MCF 10A (cell line): ENCODE results near the gene SHISA9. TPM values are rescaled to one million over a fixed set of nuclear protein-coding genes. Genes with fewer than 3 reads are reported as not detected.

ENCODE experiments used
- BruUV-seq: library from RNA; stranded (reverse); fragments of 400-500 nt; replicated peaks from 2 replicates; lab custom pipeline; 2021; lab: Mats Ljungman, UMichigan
- CTCF ChIA-PET: fragments of 300-600 bp; sonication (Branson Sonifier 250); formaldehyde crosslinking; extraction: SDS; loops from one replicate; lab custom pipeline; 2021; ENCODE audit warnings: antibody characterized with exemption, inconsistent platforms; lab: Yijun Ruan, JAX
- POLR2A ChIA-PET: fragments of 300-600, 350-650 bp; sonication (Branson Sonifier 250); formaldehyde crosslinking; extraction: SDS; loops from one replicate; lab custom pipeline; 2020; ENCODE audit warnings: antibody characterized with exemption, inconsistent platforms; lab: Yijun Ruan, JAX
- DNase-seq: peaks from one replicate; pipeline ENCODE4 v3.0.0-alpha.2; 2018; ENCODE audit not compliant: unreplicated experiment
- H3K27ac Mint-ChIP-seq: one replicate; pipeline ENCODE4 v1.8.0; 2022; ENCODE audit warnings: mild to moderate bottlenecking, low read depth, mixed read lengths; ENCODE audit not compliant: unreplicated experiment
- H3K27me3 Mint-ChIP-seq: one replicate; pipeline ENCODE4 v1.8.0; 2022; ENCODE audit warnings: mixed read lengths; ENCODE audit not compliant: insufficient read depth, unreplicated experiment
- H3K36me3 Mint-ChIP-seq: one replicate; pipeline ENCODE4 v1.8.0; 2022; ENCODE audit warnings: mild to moderate bottlenecking, moderate library complexity, mixed read lengths; ENCODE audit not compliant: insufficient read depth, unreplicated experiment
- H3K4me1 Mint-ChIP-seq: one replicate; pipeline ENCODE4 v1.8.0; 2022; ENCODE audit warnings: mixed read lengths; ENCODE audit not compliant: insufficient read depth, unreplicated experiment
- H3K4me3 Mint-ChIP-seq: one replicate; pipeline ENCODE4 v1.8.0; 2022; ENCODE audit warnings: mild to moderate bottlenecking, moderate library complexity, mixed read lengths; ENCODE audit not compliant: unreplicated experiment
- H3K9me3 Mint-ChIP-seq: one replicate; pipeline ENCODE4 v1.8.0; 2022; ENCODE audit warnings: mixed read lengths; ENCODE audit not compliant: unreplicated experiment
- intact Hi-C: fragments of 100-400 bp; cut with micrococcal nuclease; formaldehyde crosslinking; loops from 2 replicates; pipeline ENCODE4 v1.14.1; 2022
- total RNA-seq: library from RNA; stranded (reverse); gene quantifications from 2 replicates; pipeline ENCODE4 v1.2.3, GENCODE V29; 2022
- TF ChIP-seq, protein P1 (sequence below): fragments of 200-600 bp; IDR thresholded peaks from one replicate; pipeline ENCODE4 v1.8.0; 2022; ENCODE audit warnings: antibody characterized with exemption, mild to moderate bottlenecking; ENCODE audit not compliant: unreplicated experiment

Gene SHISA9
- total RNA-seq, 1 experiment from 2014 or later, result 8.0 TPM

DNA sequence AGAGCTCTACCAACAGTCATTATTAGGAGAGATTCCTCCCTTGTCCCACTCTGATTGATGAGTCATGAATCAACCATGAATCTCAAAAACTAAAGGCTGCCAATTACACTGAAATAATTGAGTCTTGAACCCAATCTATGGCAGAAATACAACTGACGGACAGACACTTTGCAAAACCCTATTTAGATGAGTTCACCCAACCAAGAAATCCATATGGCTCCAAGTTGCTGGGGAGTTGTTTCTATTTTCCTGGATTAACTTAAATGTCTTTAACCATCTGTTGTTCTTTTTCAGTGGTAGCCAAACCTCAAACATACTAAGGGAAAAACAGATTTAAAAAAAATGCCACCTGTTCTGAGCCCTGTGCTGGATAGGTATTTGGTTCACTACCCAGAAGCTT is 151.0 kb downstream of the SHISA9 start:
- no peak overlapping the region for H3K27ac Mint-ChIP-seq
- H3K4me1 Mint-ChIP-seq, result no peaks in the 10 kb centered on the region
- POLR2A ChIA-PET, result no interaction called here
- CTCF ChIA-PET, result no interaction called here
- TF ChIP-seq, protein P1, sequence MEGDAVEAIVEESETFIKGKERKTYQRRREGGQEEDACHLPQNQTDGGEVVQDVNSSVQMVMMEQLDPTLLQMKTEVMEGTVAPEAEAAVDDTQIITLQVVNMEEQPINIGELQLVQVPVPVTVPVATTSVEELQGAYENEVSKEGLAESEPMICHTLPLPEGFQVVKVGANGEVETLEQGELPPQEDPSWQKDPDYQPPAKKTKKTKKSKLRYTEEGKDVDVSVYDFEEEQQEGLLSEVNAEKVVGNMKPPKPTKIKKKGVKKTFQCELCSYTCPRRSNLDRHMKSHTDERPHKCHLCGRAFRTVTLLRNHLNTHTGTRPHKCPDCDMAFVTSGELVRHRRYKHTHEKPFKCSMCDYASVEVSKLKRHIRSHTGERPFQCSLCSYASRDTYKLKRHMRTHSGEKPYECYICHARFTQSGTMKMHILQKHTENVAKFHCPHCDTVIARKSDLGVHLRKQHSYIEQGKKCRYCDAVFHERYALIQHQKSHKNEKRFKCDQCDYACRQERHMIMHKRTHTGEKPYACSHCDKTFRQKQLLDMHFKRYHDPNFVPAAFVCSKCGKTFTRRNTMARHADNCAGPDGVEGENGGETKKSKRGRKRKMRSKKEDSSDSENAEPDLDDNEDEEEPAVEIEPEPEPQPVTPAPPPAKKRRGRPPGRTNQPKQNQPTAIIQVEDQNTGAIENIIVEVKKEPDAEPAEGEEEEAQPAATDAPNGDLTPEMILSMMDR, result no peak
- no peaks in the 10 kb centered on the region for H3K9me3 Mint-ChIP-seq
- no peak overlapping the region for H3K4me3 Mint-ChIP-seq
- intact Hi-C loops, result no loop called here
- BruUV-seq, result no TSS peak
- H3K27me3 Mint-ChIP-seq, result no peaks in the 10 kb centered on the region
- DNase-seq, result no peak
- no peaks in the 10 kb centered on the region for H3K36me3 Mint-ChIP-seq

DNA sequence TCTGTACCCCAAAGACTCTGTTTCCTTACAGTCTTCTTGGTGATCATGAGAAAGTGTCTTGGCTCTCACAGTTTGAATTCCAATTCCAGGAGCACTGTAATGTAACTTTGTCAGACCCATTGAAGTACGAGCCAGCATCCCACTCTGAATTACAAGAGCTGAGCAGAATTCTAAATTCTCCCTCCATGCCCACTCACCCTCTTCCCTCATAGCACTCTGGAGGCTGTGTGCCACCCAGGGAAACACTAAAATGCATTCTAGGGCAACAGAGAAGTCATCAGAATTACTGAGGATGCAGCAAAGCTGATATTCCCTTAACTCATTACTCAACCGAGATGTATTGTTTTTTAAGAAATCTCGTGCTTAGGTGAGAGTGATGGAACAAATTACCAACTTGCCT is 154.1 kb downstream of the SHISA9 start:
- H3K4me3 Mint-ChIP-seq, result no peak overlapping the region
- ChIA-PET POLR2A (no interaction called here), CTCF (no interaction called here)

DNA sequence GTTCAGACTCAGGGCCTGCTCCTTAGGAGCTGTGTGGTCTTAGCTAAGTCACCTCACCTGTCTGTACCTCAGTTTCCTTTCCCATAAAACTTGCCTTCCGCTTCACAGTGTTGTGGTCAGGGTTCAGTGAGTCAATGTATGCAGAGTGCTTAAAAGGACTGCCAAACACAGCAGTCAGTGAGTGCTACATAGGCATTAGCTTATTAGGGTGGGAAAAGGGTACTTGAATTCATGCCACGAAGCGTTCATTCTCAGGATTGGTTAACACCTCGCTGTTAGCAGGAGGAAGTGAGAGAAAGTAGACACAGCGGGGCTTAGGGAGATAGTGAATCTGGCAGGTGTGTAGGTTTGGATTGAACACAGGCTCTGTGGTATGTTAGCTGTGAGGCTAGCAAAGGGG is 155.2 kb downstream of the SHISA9 start:
- CTCF ChIA-PET, result interaction anchor here (0.6 kb wide), 1 partner anchor 524 kb away, joined by 3 read pairs; no protein-coding TSS in a partner anchor
- H3K36me3 Mint-ChIP-seq, result no peaks in the 10 kb centered on the region
- peaks cover 7% of the 10 kb centered on the region for H3K9me3 Mint-ChIP-seq
- intact Hi-C loops, result no loop called here
- H3K27me3 Mint-ChIP-seq, result no peaks in the 10 kb centered on the region
- DNase-seq, result no peak
- H3K27ac Mint-ChIP-seq, result no peak overlapping the region
- no TSS peak for BruUV-seq
- TF ChIP-seq, protein P1, result no peak
- no peaks in the 10 kb centered on the region for H3K4me1 Mint-ChIP-seq
- H3K4me3 Mint-ChIP-seq, result no peak overlapping the region
- POLR2A ChIA-PET, result no interaction called here

More for the DNA sequence above, 154.1 kb downstream of the SHISA9 start:
- intact Hi-C loops, result no loop called here
- no peak for DNase-seq
- H3K9me3 Mint-ChIP-seq, result peaks cover 7% of the 10 kb centered on the region
- no peaks in the 10 kb centered on the region for H3K27me3 Mint-ChIP-seq
- no peaks in the 10 kb centered on the region for H3K4me1 Mint-ChIP-seq
- BruUV-seq, result no TSS peak
- H3K27ac Mint-ChIP-seq, result no peak overlapping the region
- no peaks in the 10 kb centered on the region for H3K36me3 Mint-ChIP-seq
- TF ChIP-seq, protein P1, result no peak

DNA sequence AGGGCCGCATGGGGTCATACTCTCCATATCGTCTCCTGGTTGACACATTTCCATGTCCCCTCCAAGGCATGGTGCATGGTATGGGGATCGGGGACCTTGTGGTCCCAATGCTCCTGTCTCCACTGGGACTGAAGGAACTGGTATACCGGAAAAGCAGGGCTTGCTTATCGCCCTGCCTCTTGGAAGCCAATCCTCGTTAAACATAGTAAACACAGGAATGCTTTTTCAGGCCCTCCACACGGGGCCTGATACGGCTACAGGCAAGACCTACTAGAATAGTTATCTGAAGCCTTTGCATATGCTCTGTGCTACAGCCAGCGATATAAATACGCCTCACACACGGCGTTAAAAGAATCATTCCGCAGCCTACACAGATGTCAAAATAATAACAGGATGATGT is 159.5 kb downstream of the SHISA9 start:
- BruUV-seq, result no TSS peak
- Mint-ChIP-seq H3K9me3 (peaks cover 7% of the 10 kb centered on the region), H3K4me1 (no peaks in the 10 kb centered on the region), H3K4me3 (no peak overlapping the region), H3K27ac (no peak overlapping the region), H3K27me3 (no peaks in the 10 kb centered on the region), H3K36me3 (no peaks in the 10 kb centered on the region)
- ChIA-PET CTCF (no interaction called here), POLR2A (no interaction called here)
- intact Hi-C loops, result no loop called here
- no peak for DNase-seq
- TF ChIP-seq, protein P1, result no peak
